GM12872 (cell line): ENCODE results near the gene AFAP1.

ENCODE experiments used
- CTCF ChIP-seq: IDR thresholded peaks from 3 replicates; pipeline ENCODE4 v1.5.1; 2011; ENCODE audit warnings: low read depth, mild to moderate bottlenecking, low read length, moderate library complexity; ENCODE audit not compliant: insufficient read depth

The AFAP1 gene

DNA sequence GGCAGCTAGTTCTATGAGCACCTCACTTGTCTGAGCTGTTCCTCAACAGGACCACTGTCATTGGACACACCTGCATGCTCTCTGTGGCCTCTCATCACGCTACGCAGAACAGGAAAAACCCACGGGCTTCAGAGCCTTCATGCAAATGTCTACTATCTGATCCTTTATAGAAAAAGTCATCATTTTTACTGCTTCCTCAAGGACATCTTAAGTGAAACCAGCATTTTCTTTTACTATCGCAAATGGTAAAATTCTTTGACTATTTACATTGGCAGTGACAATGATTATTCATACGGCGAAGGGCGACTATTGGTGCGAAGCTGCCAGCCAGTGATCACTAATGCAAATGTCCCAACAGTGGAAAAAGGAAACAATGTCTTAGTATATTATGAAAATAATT lies 147.0 kb downstream of the AFAP1 start:
- TF ChIP-seq CTCF, result no peak

DNA sequence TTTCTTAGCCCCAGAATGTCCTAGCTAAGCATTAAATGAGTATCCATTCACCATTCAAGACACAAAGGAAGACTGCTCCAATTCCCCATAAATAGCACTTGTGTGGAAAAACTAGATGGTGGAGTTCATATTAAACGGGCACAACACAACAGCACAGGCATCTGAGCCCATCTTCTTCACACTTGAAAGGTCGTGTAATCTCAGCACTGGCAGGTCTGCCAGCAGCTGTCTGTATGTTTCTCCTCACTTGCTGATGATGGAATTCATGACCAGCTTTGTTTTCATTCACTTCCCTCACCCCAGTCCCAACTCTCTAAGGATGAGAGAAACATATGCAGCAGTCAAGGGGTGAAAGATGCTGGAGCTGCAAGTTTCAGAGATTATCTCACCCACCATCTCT lies 148.7 kb downstream of the AFAP1 start:
- no peak for TF ChIP-seq CTCF

DNA sequence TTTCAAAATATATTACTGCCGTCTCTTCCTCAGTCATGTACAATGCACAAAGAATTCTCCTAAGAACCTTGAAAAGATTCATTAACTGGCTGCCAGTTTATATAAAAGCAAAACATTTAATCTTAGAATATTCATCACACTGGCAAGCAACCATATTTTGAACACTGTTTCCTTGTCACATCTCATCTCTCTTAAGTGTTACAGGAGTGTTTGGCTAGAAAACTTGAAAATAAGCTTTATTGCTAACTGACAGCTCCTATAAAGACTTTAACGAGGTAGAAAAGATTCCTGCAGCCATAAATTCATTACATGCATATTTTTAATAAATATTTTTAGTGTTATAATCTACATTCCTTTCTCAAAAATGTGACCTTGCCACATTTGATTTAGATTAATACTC lies 149.6 kb downstream of the AFAP1 start:
- TF ChIP-seq CTCF, result no peak

DNA sequence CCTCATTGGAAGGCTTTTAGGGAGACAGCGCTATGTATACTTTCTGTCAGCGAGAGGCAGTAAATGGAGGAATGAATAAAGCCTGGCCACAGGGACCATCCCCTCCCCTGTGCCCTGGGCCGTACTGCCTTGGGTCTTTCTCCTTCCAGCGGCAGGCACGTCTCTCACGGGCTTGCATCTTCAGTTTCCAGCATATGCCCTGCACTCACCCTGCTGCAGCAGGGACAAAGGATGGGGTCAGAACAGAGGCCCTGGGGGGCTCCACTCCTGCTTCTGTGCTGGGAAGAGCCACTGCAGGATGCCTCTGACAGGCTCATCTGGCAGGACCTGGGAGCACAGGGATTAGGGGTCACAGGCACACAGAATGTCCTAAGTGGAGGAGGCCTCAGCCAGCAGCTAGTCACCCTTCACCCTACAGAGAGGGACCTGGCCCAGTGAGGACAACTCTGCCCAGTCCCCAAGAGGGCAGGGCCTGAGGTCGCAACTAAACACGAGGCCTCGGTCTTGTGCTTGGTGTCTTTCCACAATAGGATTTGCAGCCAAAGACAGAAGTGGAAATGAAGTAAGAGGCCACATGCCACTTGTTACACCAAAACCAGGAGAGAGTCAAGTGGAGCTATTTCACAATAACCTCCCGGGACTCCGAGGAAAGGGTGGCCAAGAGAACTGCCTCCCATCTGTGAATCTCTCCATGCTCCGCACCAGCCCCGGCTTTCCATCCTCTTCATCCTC lies 150.8 kb downstream of the AFAP1 start:
- TF ChIP-seq CTCF, result no peak

DNA sequence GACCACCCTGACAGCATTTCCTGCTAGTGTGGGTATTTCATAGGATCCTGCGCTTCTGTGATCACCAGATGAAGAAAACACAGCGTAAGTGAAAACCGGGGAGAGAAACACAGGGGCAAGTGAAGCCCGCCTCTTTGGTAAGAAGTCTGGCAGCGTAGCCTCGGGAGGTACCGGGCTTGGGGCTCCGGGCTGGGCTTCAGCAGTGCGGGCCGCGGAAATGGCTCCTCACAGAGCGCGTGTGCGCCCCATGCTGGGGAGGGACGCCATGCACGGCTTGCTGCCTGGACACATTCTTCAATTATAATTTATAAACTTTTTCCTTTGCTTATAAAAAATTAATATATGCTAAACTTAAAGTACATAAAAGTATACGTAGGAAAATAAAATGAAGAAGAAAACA lies 151.5 kb downstream of the AFAP1 start:
- no peak for TF ChIP-seq CTCF

GRCh38 chr4:7787681-7788141 lies 151.9 kb downstream of the AFAP1 start:
- TF ChIP-seq CTCF, result no peak

DNA sequence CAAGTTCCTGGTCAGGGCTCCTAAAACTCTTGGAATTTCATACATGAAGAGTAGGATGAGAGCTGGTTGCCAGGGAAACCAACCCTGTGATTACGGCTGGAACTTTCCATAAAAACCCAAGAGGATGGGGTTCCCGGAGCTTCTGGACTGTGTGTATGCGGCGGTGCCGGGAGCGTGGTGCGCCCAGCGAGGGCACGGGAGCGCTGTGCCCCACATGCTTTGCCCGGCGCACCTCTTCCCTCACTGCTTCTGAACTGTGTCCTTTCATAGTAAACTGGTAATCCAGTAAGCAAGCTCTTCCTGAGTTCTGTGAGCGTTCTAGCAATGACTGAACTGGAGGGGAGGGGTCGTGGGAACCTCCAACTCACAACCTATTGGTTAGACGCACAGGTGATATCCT lies 152.6 kb downstream of the AFAP1 start:
- no peak for TF ChIP-seq CTCF
